Psoas muscle (tissue), 8 donors: Measurements from ENCODE around the gene ZNF547. TPM values are rescaled to one million over a fixed set of nuclear protein-coding genes. Genes with fewer than 3 reads are reported as not detected.

Source experiments
- ATAC-seq, 4 donors: fragments of 200-7000 bp; cut with Tn5 transposase; one replicate each; pipeline ENCODE4 v1.9.1; 2020; ENCODE audit warnings: moderate library complexity in 3 of 4, mild to moderate bottlenecking in 2 of 4
- DNase-seq, 2 donors: peaks; one replicate each; pipeline ENCODE4 v3.0.0-alpha.2; 2020
- H3K27ac ChIP-seq: fragments of 200-600 bp; one replicate; pipeline ENCODE4 v1.8.0; 2022
- H3K27me3 ChIP-seq, 3 donors: fragments of 200-600 bp in 1 of 3; one replicate each; pipeline versions ENCODE4 v1.6.1 to v1.8.0; 2013 to 2022; ENCODE audit warnings: low read length in 2 of 3, mild to moderate bottlenecking in 2 of 3, moderate library complexity in 1 of 3; ENCODE audit not compliant: insufficient read depth in 3 of 3
- H3K36me3 ChIP-seq, 2 donors: fragments of 200-600 bp in 1 of 2; one replicate each; pipeline versions ENCODE4 v1.6.1 to v1.8.0; 2013 to 2022; ENCODE audit warnings: low read depth in 1 of 2, mild to moderate bottlenecking in 1 of 2, moderate library complexity in 1 of 2; ENCODE audit not compliant: insufficient read depth in 1 of 2
- H3K4me1 ChIP-seq: fragments of 200-600 bp; one replicate; pipeline ENCODE4 v1.8.0; 2022
- H3K4me3 ChIP-seq: fragments of 200-600 bp; one replicate; pipeline ENCODE4 v1.8.0; 2022; ENCODE audit warnings: mild to moderate bottlenecking
- H3K9me3 ChIP-seq: fragments of 200-600 bp; one replicate; pipeline ENCODE4 v1.8.0; 2022
- WGBS, 3 donors: extraction: QIAGEN DNeasy Blood & Tissue Kit; methylation state at CpG; one replicate each; pipeline versions ENCODE4 v1.1.6 to v1.1.7; 2013; 5-methylcytosine and 5-hydroxymethylcytosine counted together
- intact Hi-C, 2 donors: fragments of 100-400 bp; cut with DNase I; formaldehyde crosslinking; loops; one replicate each; pipeline versions ENCODE4 v1.11.0 to v1.14.2; 2022
- polyA plus RNA-seq, 3 donors: library from polyadenylated mRNA; stranded (reverse); fragments of 200-250 nt; gene quantifications; one replicate each; pipeline ENCODE4 v1.2.3, GENCODE V29; 2013
- total RNA-seq, 4 donors: library from RNA; stranded (reverse); fragmentation: NEBNext Ultra II Directional in 2 of 4; extraction: Animal tissue kit (Norgen Biotek cat#: 25700) in 2 of 4; gene quantifications; one replicate each; pipeline versions ENCODE4 v1.2.1 to v1.2.4, GENCODE V29; 2021 to 2023
- TF ChIP-seq, protein P1 (sequence below): fragments of 200-600 bp; IDR thresholded peaks from one replicate; pipeline ENCODE4 v1.8.0; 2022; ENCODE audit warnings: antibody characterized with exemption
- donor health status: healthy with polysubstance abuse.
- donor health status: DM: no; HTN: no; CAD: no; lungs with moderate emphysema.
- donor health status: Bipolar disorder and iron deficiency.
- donor health status: healthy.
- donor health status: DM: yes; HTN: yes; CAD: no.
- donor health status: DM: no; HTN: no; CAD: no.
- donor health status: DM: no; HTN: no; CAD: no.
- donor health status: DM: yes; HTN: yes; CAD: no.

ZNF547 gene
- total and polyA plus RNA-seq, 7 donors: 0.80 to 3.3 (median 1.4) TPM

DNA sequence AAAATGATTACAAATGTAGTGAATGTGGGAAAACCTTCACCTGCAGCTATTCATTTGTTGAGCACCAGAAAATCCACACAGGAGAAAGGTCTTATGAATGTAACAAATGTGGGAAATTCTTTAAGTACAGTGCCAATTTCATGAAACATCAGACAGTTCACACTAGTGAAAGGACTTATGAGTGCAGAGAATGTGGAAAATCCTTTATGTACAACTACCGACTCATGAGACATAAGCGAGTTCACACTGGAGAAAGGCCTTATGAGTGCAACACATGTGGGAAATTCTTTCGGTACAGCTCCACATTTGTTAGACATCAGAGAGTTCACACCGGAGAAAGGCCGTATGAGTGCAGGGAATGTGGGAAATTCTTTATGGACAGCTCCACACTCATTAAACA is 35.5 kb downstream of the ZNF547 start:
- ATAC-seq: no peak

DNA sequence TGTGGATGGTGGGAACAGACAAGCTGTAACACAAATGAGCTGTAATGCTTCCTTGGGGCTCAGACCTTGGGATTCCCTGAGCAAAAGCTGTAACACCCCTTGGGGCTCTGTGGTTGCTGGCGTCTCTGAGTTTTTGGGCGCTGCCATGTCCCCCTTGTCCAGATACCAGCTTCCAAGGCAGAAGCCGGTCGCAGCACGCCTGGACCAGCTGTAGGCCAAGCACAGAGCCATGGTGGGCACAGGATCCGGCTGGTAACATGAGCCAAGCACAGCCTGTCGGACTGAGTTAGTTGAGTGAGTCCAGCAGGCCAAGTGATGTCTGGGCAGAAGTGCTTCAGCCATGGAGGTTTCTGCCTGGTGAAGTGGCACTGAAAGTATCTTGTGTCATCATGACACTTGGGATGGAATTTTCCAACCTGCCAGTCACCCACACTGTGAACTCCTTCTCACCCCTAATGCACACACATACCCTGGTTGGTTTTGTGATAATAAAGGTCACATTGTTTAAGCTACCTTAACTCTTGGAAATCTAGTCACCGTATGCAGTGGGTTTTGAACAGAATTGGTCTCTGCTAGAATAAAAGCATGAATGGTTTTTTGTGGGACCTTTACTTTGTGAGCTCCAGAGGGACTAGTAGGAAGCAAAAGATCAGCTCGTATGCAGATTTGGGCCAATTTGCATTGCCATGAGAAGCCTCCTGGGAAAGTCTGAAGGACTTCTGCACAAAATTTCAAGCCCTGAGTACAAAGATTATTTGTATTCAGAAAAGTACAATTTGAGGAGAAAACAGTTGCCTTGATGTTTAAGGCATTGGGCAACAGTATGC is 40.6 kb downstream of the ZNF547 start:
- ATAC-seq: no peak
- TF ChIP-seq, protein P1, sequence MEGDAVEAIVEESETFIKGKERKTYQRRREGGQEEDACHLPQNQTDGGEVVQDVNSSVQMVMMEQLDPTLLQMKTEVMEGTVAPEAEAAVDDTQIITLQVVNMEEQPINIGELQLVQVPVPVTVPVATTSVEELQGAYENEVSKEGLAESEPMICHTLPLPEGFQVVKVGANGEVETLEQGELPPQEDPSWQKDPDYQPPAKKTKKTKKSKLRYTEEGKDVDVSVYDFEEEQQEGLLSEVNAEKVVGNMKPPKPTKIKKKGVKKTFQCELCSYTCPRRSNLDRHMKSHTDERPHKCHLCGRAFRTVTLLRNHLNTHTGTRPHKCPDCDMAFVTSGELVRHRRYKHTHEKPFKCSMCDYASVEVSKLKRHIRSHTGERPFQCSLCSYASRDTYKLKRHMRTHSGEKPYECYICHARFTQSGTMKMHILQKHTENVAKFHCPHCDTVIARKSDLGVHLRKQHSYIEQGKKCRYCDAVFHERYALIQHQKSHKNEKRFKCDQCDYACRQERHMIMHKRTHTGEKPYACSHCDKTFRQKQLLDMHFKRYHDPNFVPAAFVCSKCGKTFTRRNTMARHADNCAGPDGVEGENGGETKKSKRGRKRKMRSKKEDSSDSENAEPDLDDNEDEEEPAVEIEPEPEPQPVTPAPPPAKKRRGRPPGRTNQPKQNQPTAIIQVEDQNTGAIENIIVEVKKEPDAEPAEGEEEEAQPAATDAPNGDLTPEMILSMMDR: no peak
- intact Hi-C loops: no loop called here

More for the DNA sequence above, 35.5 kb downstream of the ZNF547 start:
- 95 to 97% (median 96%) methylated on average over 5 of the region's 5 CpGs for WGBS, 3 donors
- no peak overlapping the region for H3K27ac ChIP-seq
- no peak for DNase-seq
- no peaks in the 10 kb centered on the region for H3K4me1 ChIP-seq
- H3K27me3 ChIP-seq: no peaks in the 10 kb centered on the region
- intact Hi-C loops: no loop called here
- peaks cover 46% of the 10 kb centered on the region for H3K9me3 ChIP-seq
- H3K4me3 ChIP-seq: no peak overlapping the region
- peaks cover 36 to 62% of the 10 kb centered on the region in 2 donors for H3K36me3 ChIP-seq
- TF ChIP-seq, protein P1: no peak

DNA sequence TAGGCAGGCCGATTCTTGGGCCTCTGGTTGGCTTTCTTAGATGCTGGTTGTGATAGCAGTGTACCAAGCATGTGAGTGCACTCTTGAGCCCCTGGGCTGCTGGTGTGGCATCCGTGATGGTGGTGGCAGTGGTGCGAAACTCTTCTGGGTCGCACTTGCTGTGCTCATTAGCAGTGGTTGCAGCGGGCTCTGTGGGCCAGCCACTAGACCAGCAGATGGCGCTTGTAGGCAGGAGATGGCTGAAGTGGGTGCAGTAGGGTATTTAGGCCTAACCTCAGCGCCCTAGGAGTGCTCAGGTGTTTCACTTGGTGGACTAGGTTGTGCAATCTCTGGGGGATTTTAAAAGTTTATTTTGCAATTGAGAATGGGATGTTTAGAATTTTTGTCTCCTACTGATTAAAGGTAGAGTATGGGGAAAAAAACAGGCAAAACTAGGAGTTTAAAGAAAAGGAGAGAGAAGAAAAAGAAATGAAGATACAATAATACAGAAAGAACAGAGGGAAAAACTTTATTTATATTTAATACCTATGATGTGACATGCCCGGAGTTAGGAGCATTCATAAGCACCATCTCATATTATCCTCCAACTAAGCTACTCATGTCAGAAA is 43.3 kb downstream of the ZNF547 start:
- intact Hi-C loops: no loop called here
- peaks cover 16% of the 10 kb centered on the region for H3K9me3 ChIP-seq
- no peak overlapping the region for H3K27ac ChIP-seq
- DNase-seq: peak; percentile 41 to 62
- TF ChIP-seq, protein P1: peak; percentile 46
- no peaks in the 10 kb centered on the region for H3K27me3 ChIP-seq
- WGBS, 3 donors: 11 to 17% (median 15%) methylated on average over 8 of the region's 8 CpGs
- no peaks in the 10 kb centered on the region for H3K36me3 ChIP-seq
- no peak overlapping the region for H3K4me3 ChIP-seq
- H3K4me1 ChIP-seq: peaks cover under 1% of the 10 kb centered on the region
- ATAC-seq: peak in 3 of 4 donors; percentile 31 to 53 (median 51)

More for the DNA sequence above, 40.6 kb downstream of the ZNF547 start:
- no peak overlapping the region for H3K4me3 ChIP-seq
- H3K36me3 ChIP-seq: peaks cover 7 to 18% of the 10 kb centered on the region in 2 donors
- H3K9me3 ChIP-seq: peaks cover 33% of the 10 kb centered on the region
- no peak for DNase-seq
- no peak overlapping the region for H3K27ac ChIP-seq
- H3K4me1 ChIP-seq: no peaks in the 10 kb centered on the region
- 88 to 90% (median 88%) methylated on average over 9 of the region's 9 CpGs for WGBS, 3 donors
- H3K27me3 ChIP-seq: no peaks in the 10 kb centered on the region

DNA sequence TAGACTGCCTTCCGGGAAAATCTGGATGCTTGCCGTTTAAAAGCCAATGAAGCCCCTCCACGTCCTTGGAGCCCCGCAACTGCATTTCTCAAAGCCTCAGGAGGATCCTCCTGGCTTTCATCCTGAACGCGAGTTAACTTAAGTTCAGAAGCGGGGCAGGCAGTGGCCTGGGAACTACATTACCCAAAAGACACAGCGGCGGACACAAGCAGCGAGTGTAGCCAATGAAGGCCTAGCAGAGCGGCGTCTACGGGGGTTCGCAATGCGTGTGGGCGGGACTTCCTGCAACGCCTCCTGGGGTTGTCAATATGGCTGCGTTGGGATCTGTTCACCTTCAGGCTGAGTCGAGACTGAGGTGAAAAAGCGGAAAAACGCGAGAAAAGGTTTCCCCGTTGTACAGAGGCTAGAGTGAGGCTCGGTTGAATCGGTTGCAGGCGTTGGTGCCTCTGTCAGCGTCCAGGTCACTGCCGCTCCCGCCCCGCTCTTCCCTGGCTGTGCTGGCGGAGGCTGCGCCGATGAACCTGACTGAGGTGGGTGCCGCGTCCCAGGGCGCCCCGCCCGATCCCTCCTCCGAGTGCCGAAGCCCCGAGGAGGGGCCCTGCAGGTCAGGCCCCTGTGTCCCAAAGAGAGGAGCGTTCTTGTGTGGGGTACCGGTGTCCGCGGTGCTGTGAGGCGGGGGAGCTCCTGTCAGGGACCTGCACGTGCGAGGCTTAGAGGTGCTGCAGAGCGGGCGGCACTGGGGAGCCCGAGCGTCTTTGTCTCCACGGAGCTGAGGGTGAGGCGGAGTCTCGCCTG is 47.7 kb downstream of the ZNF547 start, which contains the start of gene ZNF17:
ZNF17 (plus strand) TSS at position 285 of the 795 bp plus-strand sequence. CDS start 2,455 bp downstream, outside the sequence.
- H3K36me3 ChIP-seq: peaks cover 3 to 25% of the 10 kb centered on the region in 2 donors
- H3K4me1 ChIP-seq: peaks cover 7% of the 10 kb centered on the region
- ATAC-seq: peak; percentile 100
- WGBS, 3 donors: 0% methylated on average over 53 to 55 of the region's 55 CpGs
- peak; percentile 93 to 97 for DNase-seq
- peak within 1 kb of the TSS; percentile 99 for H3K4me3 ChIP-seq
- intact Hi-C loops: no loop called here
- no peaks in the 10 kb centered on the region for H3K27me3 ChIP-seq
- no peaks in the 10 kb centered on the region for H3K9me3 ChIP-seq
- TF ChIP-seq, protein P1: no peak
- H3K27ac ChIP-seq: peak within 1 kb of the TSS; percentile 78
